Pancreas (tissue), 10 donors: Measurements from ENCODE around the gene FMO1. TPM values are rescaled to one million over a fixed set of nuclear protein-coding genes. Genes with fewer than 3 reads are reported as not detected.

ENCODE experiments used
- ATAC-seq, 4 donors: fragments of 200-7000 bp; cut with Tn5 transposase; one replicate each; pipeline versions ENCODE4 v1.8.0 to v1.9.1; 2020; ENCODE audit warnings: mild to moderate bottlenecking in 4 of 4, moderate library complexity in 4 of 4
- DNase-seq, 6 donors: peaks; one replicate each; pipeline ENCODE4 v3.0.0-alpha.2; 2020
- FAIRE-seq: peaks from 2 replicates; lab custom pipeline; 2012; peaks lifted over from hg19 to GRCh38; lab: Jason Lieb, UNC
- H3K27ac ChIP-seq, 4 donors: fragments of 200-600 bp; sonication (generic); 1 replicate in 3 of 4; 2 replicates in 1 of 4; pipeline versions ENCODE4 v1.5.0 to v1.8.0; 2020
- H3K27me3 ChIP-seq, 4 donors: fragments of 200-600 bp; one replicate each; pipeline ENCODE4 v1.8.0; 2021
- H3K36me3 ChIP-seq, 3 donors: fragments of 200-600 bp; sonication (generic) in 1 of 3; one replicate each; pipeline versions ENCODE4 v1.5.0 to v1.8.0; 2020 to 2021
- H3K4me1 ChIP-seq, 3 donors: fragments of 200-600 bp; one replicate each; pipeline ENCODE4 v1.8.0; 2021
- H3K4me3 ChIP-seq, 4 donors: fragments of 200-600 bp; sonication (generic) in 2 of 4; one replicate each; pipeline versions ENCODE4 v1.5.0 to v1.8.0; 2020 to 2021
- H3K9me3 ChIP-seq, 4 donors: fragments of 200-600 bp; one replicate each; pipeline ENCODE4 v1.8.0; 2021
- CTCF ChIP-seq, 4 donors: fragments of 200-600 bp; sonication (generic) in 3 of 4; IDR thresholded peaks; one replicate each; pipeline versions ENCODE4 v1.5.0 to v1.8.0; 2021; ENCODE audit warnings: antibody characterized with exemption in 4 of 4
- WGBS, 2 donors: extraction: QIAGEN DNeasy Blood & Tissue Kit; methylation state at CpG; one replicate each; pipeline ENCODE4 v1.1.7; 2013; 5-methylcytosine and 5-hydroxymethylcytosine counted together
- intact Hi-C, 3 donors: fragments of 100-400 bp; cut with DNase I; formaldehyde crosslinking; loops; one replicate each; pipeline versions ENCODE4 v1.11.1 to v1.14.2; 2022
- polyA plus RNA-seq, 2 donors: library from polyadenylated mRNA; stranded (reverse); fragments of 200-250 nt; gene quantifications; one replicate each; pipeline ENCODE4 v1.2.3, GENCODE V29; 2013
- total RNA-seq, 6 donors: library from RNA; stranded (reverse); fragmentation: NEBNext Ultra II Directional in 4 of 6; extraction: Animal tissue kit (Norgen Biotek cat#: 25700) in 4 of 6; gene quantifications; one replicate each; pipeline versions ENCODE4 v1.2.1 to v1.2.4, GENCODE V29; 2021 to 2023
- donor health status: healthy with polysubstance abuse.
- donor health status: DM: no; HTN: no; CAD: no; lungs with moderate emphysema.
- donor health status: DM: no; HTN: no; CAD: no.
- donor health status: control.
- donor health status: control.
- donor health status: Bipolar disorder and iron deficiency.
- donor health status: DM: yes; HTN: yes; CAD: no.
- donor health status: DM: no; HTN: no; CAD: no.
- donor health status: DM: no; HTN: no; CAD: no.
- donor health status: DM: yes; HTN: yes; CAD: no.

The FMO1 gene
- total and polyA plus RNA-seq, 8 donors: 0.37 to 5.4 (median 1.4) TPM

GRCh38 chr1:171254859-171255258 lies 6.6 kb downstream of the FMO1 start:
- no peak for TF ChIP-seq CTCF (IDR thresholded peaks at IDR 0.05)
- Histone ChIP-seq H3K9me3 (no peaks in the 10 kb centered on the region), H3K27me3 (no peaks in the 10 kb centered on the region), H3K4me3 (no peak overlapping the region), H3K4me1 (peaks cover 0 to 9% (median 4%) of the 10 kb centered on the region in 3 donors), H3K27ac (no peak overlapping the region), H3K36me3 (no peaks in the 10 kb centered on the region)
- ATAC-seq (no peak), FAIRE-seq (no peak), DNase-seq (no peak)
- 66 to 74% methylated on average over 4 of the region's 4 CpGs for WGBS, 2 donors
- intact Hi-C loops: no loop called here

GRCh38 chr1:171256940-171257606 lies 8.8 kb downstream of the FMO1 start:
- no peak for TF ChIP-seq CTCF (IDR thresholded peaks at IDR 0.05)
- WGBS, 2 donors: 7 to 10% methylated on average over 8 of the region's 8 CpGs
- H3K4me1 ChIP-seq: peaks cover 0 to 9% (median 4%) of the 10 kb centered on the region in 3 donors
- DNase-seq: peak; percentile 23 to 89 (median 64)
- no peaks in the 10 kb centered on the region for H3K36me3 ChIP-seq
- ATAC-seq: peak; percentile 45 to 78 (median 68)
- H3K4me3 ChIP-seq: no peak overlapping the region
- no peak overlapping the region for H3K27ac ChIP-seq
- no peak for FAIRE-seq
- H3K27me3 ChIP-seq: no peaks in the 10 kb centered on the region
- intact Hi-C loops: no loop called here
- H3K9me3 ChIP-seq: no peaks in the 10 kb centered on the region

GRCh38 chr1:171257607-171258076 lies 9.3 kb downstream of the FMO1 start:
- peak; percentile 34 to 75 (median 52) for ATAC-seq
- Histone ChIP-seq H3K4me1 (peaks cover 0 to 9% (median 4%) of the 10 kb centered on the region in 3 donors), H3K27ac (no peak overlapping the region), H3K9me3 (no peaks in the 10 kb centered on the region), H3K36me3 (no peaks in the 10 kb centered on the region), H3K4me3 (no peak overlapping the region), H3K27me3 (no peaks in the 10 kb centered on the region)
- DNase-seq: peak in 1 of 6 donors; percentile 12
- no peak for TF ChIP-seq CTCF (IDR thresholded peaks at IDR 0.05)
- 18 to 27% methylated on average over 5 of the region's 5 CpGs for WGBS, 2 donors
- no peak for FAIRE-seq
- intact Hi-C loops: no loop called here

GRCh38 chr1:171258429-171258828 lies 10.1 kb downstream of the FMO1 start:
- intact Hi-C loops: no loop called here
- 83 to 91% methylated on average over 3 of the region's 3 CpGs for WGBS, 2 donors

More at GRCh38 chr1:171258429-171258828, 10.1 kb downstream of the FMO1 start:
- Histone ChIP-seq H3K27ac (no peak overlapping the region), H3K4me1 (peaks cover 0 to 9% (median 4%) of the 10 kb centered on the region in 3 donors), H3K27me3 (no peaks in the 10 kb centered on the region), H3K9me3 (no peaks in the 10 kb centered on the region), H3K4me3 (no peak overlapping the region), H3K36me3 (no peaks in the 10 kb centered on the region)
- TF ChIP-seq CTCF (IDR thresholded peaks at IDR 0.05): no peak
- no peak for FAIRE-seq
- ATAC-seq: no peak
- no peak for DNase-seq
